Ovary (tissue), 3 donors: ENCODE measurements around the gene MORN1.

ENCODE experiments used
- POLR2A ChIP-seq: fragments of 450-650 bp; IDR thresholded peaks from one replicate; pipeline ENCODE4 v1.6.1; 2017; ENCODE audit warnings: antibody characterized with exemption, mild to moderate bottlenecking, moderate library complexity
- TF ChIP-seq, protein P1 (sequence below), 3 donors: fragments of 450-650 bp in 2 of 3; fragments of 200-600 bp in 1 of 3; IDR thresholded peaks; one replicate each; pipeline versions ENCODE4 v1.5.1 to v1.8.0; 2016 to 2022; ENCODE audit warnings: antibody characterized with exemption in 3 of 3, mild to moderate bottlenecking in 1 of 3
- donor health status: DM: no; HTN: no; CAD: no.

DNA sequence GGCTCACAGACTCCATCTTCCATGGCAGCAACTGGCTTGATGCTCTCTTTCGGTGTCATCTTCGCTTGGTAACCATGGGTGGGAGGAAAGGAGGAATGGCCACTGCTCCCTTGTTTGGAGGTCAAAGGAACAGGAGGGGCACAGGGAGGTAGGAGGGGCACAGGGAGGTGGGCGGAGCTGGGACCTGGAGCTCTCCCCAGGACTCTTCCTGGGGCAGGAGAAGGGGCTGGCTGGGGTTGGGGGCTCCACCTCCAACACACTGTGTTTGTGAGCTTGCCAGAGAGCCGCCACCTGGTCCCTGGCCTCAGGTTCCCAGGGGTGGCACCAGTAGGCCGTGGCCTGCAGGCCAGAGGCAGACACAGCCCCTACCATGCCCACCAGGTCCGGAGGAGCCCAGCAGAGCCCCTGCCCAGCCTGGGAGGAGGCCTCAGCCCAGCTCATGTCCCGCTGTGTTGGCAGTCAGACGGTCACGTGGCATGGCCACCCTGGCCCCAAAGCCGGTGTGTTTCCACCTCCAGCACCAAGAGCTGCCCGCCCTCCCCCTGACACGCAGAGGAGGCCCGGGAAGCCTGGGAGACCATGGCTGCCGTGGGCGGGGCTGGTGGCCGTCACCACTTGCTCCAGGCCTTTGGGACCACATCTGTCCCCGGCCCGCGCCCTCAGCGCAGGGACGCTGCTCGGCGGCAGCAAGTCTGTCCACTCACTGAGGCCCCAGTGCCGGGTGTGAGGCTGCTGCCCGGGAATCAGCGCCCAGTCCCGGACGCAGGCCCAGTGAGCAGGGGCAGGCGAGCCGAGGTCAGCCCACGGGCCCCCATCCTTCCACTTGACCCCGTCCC is 73.9 kb downstream of the MORN1 start:
- TF ChIP-seq, protein P1, sequence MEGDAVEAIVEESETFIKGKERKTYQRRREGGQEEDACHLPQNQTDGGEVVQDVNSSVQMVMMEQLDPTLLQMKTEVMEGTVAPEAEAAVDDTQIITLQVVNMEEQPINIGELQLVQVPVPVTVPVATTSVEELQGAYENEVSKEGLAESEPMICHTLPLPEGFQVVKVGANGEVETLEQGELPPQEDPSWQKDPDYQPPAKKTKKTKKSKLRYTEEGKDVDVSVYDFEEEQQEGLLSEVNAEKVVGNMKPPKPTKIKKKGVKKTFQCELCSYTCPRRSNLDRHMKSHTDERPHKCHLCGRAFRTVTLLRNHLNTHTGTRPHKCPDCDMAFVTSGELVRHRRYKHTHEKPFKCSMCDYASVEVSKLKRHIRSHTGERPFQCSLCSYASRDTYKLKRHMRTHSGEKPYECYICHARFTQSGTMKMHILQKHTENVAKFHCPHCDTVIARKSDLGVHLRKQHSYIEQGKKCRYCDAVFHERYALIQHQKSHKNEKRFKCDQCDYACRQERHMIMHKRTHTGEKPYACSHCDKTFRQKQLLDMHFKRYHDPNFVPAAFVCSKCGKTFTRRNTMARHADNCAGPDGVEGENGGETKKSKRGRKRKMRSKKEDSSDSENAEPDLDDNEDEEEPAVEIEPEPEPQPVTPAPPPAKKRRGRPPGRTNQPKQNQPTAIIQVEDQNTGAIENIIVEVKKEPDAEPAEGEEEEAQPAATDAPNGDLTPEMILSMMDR (IDR thresholded peaks at IDR 0.05), result no peak
- TF ChIP-seq POLR2A, result no peak
